Measurements from ENCODE around the gene ARFIP1. TPM values are rescaled to one million over a fixed set of nuclear protein-coding genes. Genes with fewer than 3 reads are reported as not detected.

Gene ARFIP1
- polyA plus RNA-seq, 1 donor from 2014 or later = 35.1 TPM

- Histone ChIP-seq H3K9me2 (ENCODE audit: insufficient read depth, low read length) (no peaks in the 10 kb centered on the region), H4K20me1 (ENCODE audit: insufficient read depth) (no peaks in the 10 kb centered on the region), H3K79me2 (replicated peaks; ENCODE audit: insufficient read depth, low read length) (no peaks in the 10 kb centered on the region), H3F3A (ENCODE audit: insufficient read depth, low read length, poor library complexity, severe bottlenecking) (no peaks in the 10 kb centered on the region), H3K9ac (ENCODE audit: low read length) (no peak overlapping the region), H3K9me3 (ENCODE audit: low read length) (no peaks in the 10 kb centered on the region), H2AFZ (ENCODE audit: low read depth, low read length) (no peak overlapping the region), H3K36me3 (ENCODE audit: insufficient read depth, low read length) (no peaks in the 10 kb centered on the region), H3K4me2 (ENCODE audit: low read length) (no peak overlapping the region), H3K4me3 (ENCODE audit: low read length) (no peak overlapping the region), H3K27ac (ENCODE audit: low read length) (no peak overlapping the region), H3K27me3 (ENCODE audit: insufficient read depth, low read depth, low read length) (no peaks in the 10 kb centered on the region)
- no peak for TF ChIP-seq POLR2AphosphoS5 (IDR thresholded peaks at IDR 0.05)
- TF ChIP-seq EZH2 (IDR thresholded peaks at IDR 0.05; ENCODE audit: borderline replicate concordance, insufficient read depth, low read length, poor library complexity, severe bottlenecking) = no peak
Measured at GRCh38 chr4:152909901-152910300, 130.1 kb downstream of the ARFIP1 start.

- Histone ChIP-seq H3K4me2 (ENCODE audit: low read length) (no peak overlapping the region), H4K20me1 (ENCODE audit: insufficient read depth) (no peaks in the 10 kb centered on the region), H3F3A (ENCODE audit: insufficient read depth, low read length, poor library complexity, severe bottlenecking) (no peaks in the 10 kb centered on the region), H3K9ac (ENCODE audit: low read length) (no peak overlapping the region), H3K27ac (ENCODE audit: low read length) (no peak overlapping the region), H3K4me3 (ENCODE audit: low read length) (no peak overlapping the region), H3K27me3 (ENCODE audit: insufficient read depth, low read depth, low read length) (no peaks in the 10 kb centered on the region), H3K79me2 (replicated peaks; ENCODE audit: insufficient read depth, low read length) (no peaks in the 10 kb centered on the region), H3K9me2 (ENCODE audit: insufficient read depth, low read length) (no peaks in the 10 kb centered on the region), H3K36me3 (ENCODE audit: insufficient read depth, low read length) (no peaks in the 10 kb centered on the region), H3K9me3 (ENCODE audit: low read length) (no peaks in the 10 kb centered on the region), H2AFZ (ENCODE audit: low read depth, low read length) (no peak overlapping the region)
- TF ChIP-seq EP300 (conservative IDR thresholded peaks at IDR 0.05; ENCODE audit: poor library complexity, severe bottlenecking) = no peak
- TF ChIP-seq, protein P1, sequence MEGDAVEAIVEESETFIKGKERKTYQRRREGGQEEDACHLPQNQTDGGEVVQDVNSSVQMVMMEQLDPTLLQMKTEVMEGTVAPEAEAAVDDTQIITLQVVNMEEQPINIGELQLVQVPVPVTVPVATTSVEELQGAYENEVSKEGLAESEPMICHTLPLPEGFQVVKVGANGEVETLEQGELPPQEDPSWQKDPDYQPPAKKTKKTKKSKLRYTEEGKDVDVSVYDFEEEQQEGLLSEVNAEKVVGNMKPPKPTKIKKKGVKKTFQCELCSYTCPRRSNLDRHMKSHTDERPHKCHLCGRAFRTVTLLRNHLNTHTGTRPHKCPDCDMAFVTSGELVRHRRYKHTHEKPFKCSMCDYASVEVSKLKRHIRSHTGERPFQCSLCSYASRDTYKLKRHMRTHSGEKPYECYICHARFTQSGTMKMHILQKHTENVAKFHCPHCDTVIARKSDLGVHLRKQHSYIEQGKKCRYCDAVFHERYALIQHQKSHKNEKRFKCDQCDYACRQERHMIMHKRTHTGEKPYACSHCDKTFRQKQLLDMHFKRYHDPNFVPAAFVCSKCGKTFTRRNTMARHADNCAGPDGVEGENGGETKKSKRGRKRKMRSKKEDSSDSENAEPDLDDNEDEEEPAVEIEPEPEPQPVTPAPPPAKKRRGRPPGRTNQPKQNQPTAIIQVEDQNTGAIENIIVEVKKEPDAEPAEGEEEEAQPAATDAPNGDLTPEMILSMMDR (IDR thresholded peaks at IDR 0.05; ENCODE audit: poor library complexity, severe bottlenecking) = no peak
- no peak for TF ChIP-seq MXI1 (conservative IDR thresholded peaks at IDR 0.05; ENCODE audit: poor library complexity, severe bottlenecking)
- no peak for TF ChIP-seq POLR2AphosphoS5 (IDR thresholded peaks at IDR 0.05)
- no peak for TF ChIP-seq SMC3 (conservative IDR thresholded peaks at IDR 0.05; ENCODE audit: poor library complexity)
- no peak for TF ChIP-seq RAD21 (conservative IDR thresholded peaks at IDR 0.05)
- TF ChIP-seq, protein P2, sequence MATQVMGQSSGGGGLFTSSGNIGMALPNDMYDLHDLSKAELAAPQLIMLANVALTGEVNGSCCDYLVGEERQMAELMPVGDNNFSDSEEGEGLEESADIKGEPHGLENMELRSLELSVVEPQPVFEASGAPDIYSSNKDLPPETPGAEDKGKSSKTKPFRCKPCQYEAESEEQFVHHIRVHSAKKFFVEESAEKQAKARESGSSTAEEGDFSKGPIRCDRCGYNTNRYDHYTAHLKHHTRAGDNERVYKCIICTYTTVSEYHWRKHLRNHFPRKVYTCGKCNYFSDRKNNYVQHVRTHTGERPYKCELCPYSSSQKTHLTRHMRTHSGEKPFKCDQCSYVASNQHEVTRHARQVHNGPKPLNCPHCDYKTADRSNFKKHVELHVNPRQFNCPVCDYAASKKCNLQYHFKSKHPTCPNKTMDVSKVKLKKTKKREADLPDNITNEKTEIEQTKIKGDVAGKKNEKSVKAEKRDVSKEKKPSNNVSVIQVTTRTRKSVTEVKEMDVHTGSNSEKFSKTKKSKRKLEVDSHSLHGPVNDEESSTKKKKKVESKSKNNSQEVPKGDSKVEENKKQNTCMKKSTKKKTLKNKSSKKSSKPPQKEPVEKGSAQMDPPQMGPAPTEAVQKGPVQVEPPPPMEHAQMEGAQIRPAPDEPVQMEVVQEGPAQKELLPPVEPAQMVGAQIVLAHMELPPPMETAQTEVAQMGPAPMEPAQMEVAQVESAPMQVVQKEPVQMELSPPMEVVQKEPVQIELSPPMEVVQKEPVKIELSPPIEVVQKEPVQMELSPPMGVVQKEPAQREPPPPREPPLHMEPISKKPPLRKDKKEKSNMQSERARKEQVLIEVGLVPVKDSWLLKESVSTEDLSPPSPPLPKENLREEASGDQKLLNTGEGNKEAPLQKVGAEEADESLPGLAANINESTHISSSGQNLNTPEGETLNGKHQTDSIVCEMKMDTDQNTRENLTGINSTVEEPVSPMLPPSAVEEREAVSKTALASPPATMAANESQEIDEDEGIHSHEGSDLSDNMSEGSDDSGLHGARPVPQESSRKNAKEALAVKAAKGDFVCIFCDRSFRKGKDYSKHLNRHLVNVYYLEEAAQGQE (IDR thresholded peaks at IDR 0.05; ENCODE audit: borderline replicate concordance) = no peak
Measured at GRCh38 chr4:152910521-152910920, 130.8 kb downstream of the ARFIP1 start.
